VCaP (cell line): ENCODE results near the gene NR3C1.

Experiments
- H3K27ac ChIP-seq: fragments of 450-650 bp; 2 replicates; pipeline ENCODE4 v1.5.1; 2017
- CTCF ChIP-seq: fragments of 450-650 bp; conservative IDR thresholded peaks from 2 replicates; pipeline ENCODE4 v1.5.1; 2017; ENCODE audit warnings: mild to moderate bottlenecking, moderate library complexity

The NR3C1 gene

GRCh38 chr5:143383988-143384387 is 19.5 kb downstream of the NR3C1 start:
- no peak overlapping the region for H3K27ac ChIP-seq
- TF ChIP-seq CTCF, result no peak

GRCh38 chr5:143379606-143380005 is 23.9 kb downstream of the NR3C1 start:
- H3K27ac ChIP-seq, result no peak overlapping the region
- no peak for TF ChIP-seq CTCF

- TF ChIP-seq CTCF, result no peak
- H3K27ac ChIP-seq, result no peak overlapping the region
Observed at GRCh38 chr5:143376911-143377813, 26.3 kb downstream of the NR3C1 start.

GRCh38 chr5:143376195-143376779 is 27.2 kb downstream of the NR3C1 start:
- H3K27ac ChIP-seq, result no peak overlapping the region
- TF ChIP-seq CTCF, result no peak

GRCh38 chr5:143374496-143375217 is 28.8 kb downstream of the NR3C1 start:
- TF ChIP-seq CTCF, result no peak
- no peak overlapping the region for H3K27ac ChIP-seq

GRCh38 chr5:143373076-143373475 is 30.4 kb downstream of the NR3C1 start:
- H3K27ac ChIP-seq, result no peak overlapping the region
- no peak for TF ChIP-seq CTCF

- TF ChIP-seq CTCF, result no peak
- H3K27ac ChIP-seq, result no peak overlapping the region
Observed at GRCh38 chr5:143372187-143372829, 31.2 kb downstream of the NR3C1 start.
